Fibroblast of pulmonary artery (primary cell): ENCODE results near the gene WDR12.
"Not testable (repeated sequence)": the region's sequence is repeated elsewhere in the genome, so short reads cannot be mapped to it uniquely, and the experiment has no call there.

ENCODE experiments used
- DNase-seq: peaks from one replicate; pipeline ENCODE4 v3.0.0-alpha.2; 2010; ENCODE audit warnings: low read depth
- H3K4me3 ChIP-seq: replicated peaks from 2 replicates; pipeline ENCODE4 v1.5.1; 2011; ENCODE audit warnings: low read depth, mild to moderate bottlenecking, control low read depth, low read length, moderate library complexity
- CTCF ChIP-seq: IDR thresholded peaks from 2 replicates; pipeline ENCODE4 v1.5.1; 2011; ENCODE audit warnings: mild to moderate bottlenecking, control low read depth, low read length, inconsistent platforms; ENCODE audit errors: missing control alignments

Gene WDR12

GRCh38 chr2:202941771-202942170 is 30.3 kb upstream of the WDR12 start:
- no peak overlapping the region for H3K4me3 ChIP-seq
- peak; percentile 22 for DNase-seq
- TF ChIP-seq CTCF, result no peak

DNA sequence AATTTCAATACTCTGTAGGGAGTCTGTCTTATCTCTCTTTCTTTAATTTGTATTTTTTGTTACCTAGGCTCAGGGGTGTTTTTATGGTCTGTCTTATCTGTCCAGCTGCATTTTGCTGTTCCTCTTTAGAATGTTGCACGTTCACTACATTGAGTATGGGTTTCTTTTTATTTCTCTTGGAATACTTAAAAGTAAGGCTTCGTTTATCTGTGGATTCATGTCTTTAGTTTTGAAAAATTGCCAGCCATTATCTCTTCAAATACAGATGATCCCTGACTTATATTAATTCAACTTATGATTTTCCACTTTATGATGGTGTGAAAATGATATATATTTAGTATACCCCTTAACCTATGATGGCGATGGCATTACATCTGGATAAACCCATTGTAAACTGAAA is 27.5 kb upstream of the WDR12 start:
- no peak for DNase-seq
- no peak overlapping the region for H3K4me3 ChIP-seq
- TF ChIP-seq CTCF, result no peak

- no peak overlapping the region for H3K4me3 ChIP-seq
- DNase-seq, result no peak
- no peak for TF ChIP-seq CTCF
Observed at GRCh38 chr2:202934456-202934855, 23.0 kb upstream of the WDR12 start.

DNA sequence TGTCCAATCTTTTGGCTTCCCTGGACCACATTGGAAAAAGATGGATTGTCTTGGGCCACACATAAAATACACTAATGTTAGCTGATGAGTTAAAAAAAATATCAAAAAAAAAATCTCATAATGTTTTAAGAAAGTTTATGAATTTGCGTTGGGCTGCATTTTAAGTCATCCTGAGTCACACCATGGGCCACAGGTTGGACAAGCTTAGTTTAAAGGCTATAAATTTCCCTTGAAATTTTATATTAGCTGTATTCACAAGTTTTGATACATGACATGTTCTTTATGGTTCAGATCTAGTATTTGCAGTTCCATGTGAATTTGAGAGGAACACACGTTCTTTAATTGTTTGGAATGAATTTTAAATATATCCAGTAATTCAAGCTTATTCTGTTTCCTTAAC is 22.5 kb upstream of the WDR12 start:
- no peak for TF ChIP-seq CTCF
- H3K4me3 ChIP-seq, result no peak overlapping the region
- no peak for DNase-seq

GRCh38 chr2:202933139-202933510 is 21.7 kb upstream of the WDR12 start:
- no peak for DNase-seq
- no peak overlapping the region for H3K4me3 ChIP-seq
- no peak for TF ChIP-seq CTCF

- H3K4me3 ChIP-seq, result no peak overlapping the region
- peak; percentile 67 for DNase-seq
- TF ChIP-seq CTCF, result no peak
Observed at GRCh38 chr2:202932425-202933138, 21.1 kb upstream of the WDR12 start.

GRCh38 chr2:202918860-202919259 is 7.4 kb upstream of the WDR12 start:
- H3K4me3 ChIP-seq, result no peak overlapping the region
- TF ChIP-seq CTCF, result no peak
- no peak for DNase-seq

- not testable (repeated sequence) for DNase-seq
Observed at GRCh38 chr2:202912342-202913201, 1.1 kb upstream of the WDR12 start.

More at GRCh38 chr2:202912342-202913201, 1.1 kb upstream of the WDR12 start:
- peak overlapping the region; percentile 86 for H3K4me3 ChIP-seq
